HPDE6-E6E7 (cell line): ENCODE results near the gene NLRP1.
"Not testable (repeated sequence)": the region's sequence is repeated elsewhere in the genome, so short reads cannot be mapped to it uniquely, and the experiment has no call there.

Experiments
- DNase-seq: peaks from one replicate; pipeline ENCODE4 v3.0.0; 2011; ENCODE audit warnings: missing footprints; ENCODE audit errors: extremely low spot score

NLRP1 gene

GRCh38 chr17:5587438-5588032 is 3.2 kb upstream of the NLRP1 start:
- no peak for DNase-seq

GRCh38 chr17:5585836-5586521 is 1.7 kb upstream of the NLRP1 start:
- DNase-seq: no peak

GRCh38 chr17:5585287-5585794 is 1.0 kb upstream of the NLRP1 start:
- no peak for DNase-seq

GRCh38 chr17:5583426-5584382 is 605 bp downstream of the NLRP1 start:
- no peak for DNase-seq

- DNase-seq: no peak
These were observed 1.8 kb downstream of the NLRP1 start for GRCh38 chr17:5582209-5583185.

- DNase-seq: no peak
These were observed 2.7 kb downstream of the NLRP1 start for GRCh38 chr17:5581655-5582054.

- no peak for DNase-seq
These were observed 3.3 kb downstream of the NLRP1 start for GRCh38 chr17:5580969-5581368.

- DNase-seq: no peak
These were observed 3.9 kb downstream of the NLRP1 start for GRCh38 chr17:5580367-5580766.

- not testable (repeated sequence) for DNase-seq
These were observed 5.5 kb downstream of the NLRP1 start for GRCh38 chr17:5578768-5579167.

GRCh38 chr17:5573017-5573416 is 11.3 kb downstream of the NLRP1 start:
- not testable (repeated sequence) for DNase-seq

- DNase-seq: no peak
These were observed 13.0 kb downstream of the NLRP1 start for GRCh38 chr17:5571281-5571680.

- DNase-seq: no peak
These were observed 18.5 kb downstream of the NLRP1 start for GRCh38 chr17:5565808-5566207.

GRCh38 chr17:5563456-5563855 is 20.9 kb downstream of the NLRP1 start:
- no peak for DNase-seq

- no peak for DNase-seq
These were observed 21.5 kb downstream of the NLRP1 start for GRCh38 chr17:5562661-5563360.

- no peak for DNase-seq
These were observed 22.4 kb downstream of the NLRP1 start for GRCh38 chr17:5561736-5562571.

GRCh38 chr17:5560361-5560988 is 23.8 kb downstream of the NLRP1 start:
- no peak for DNase-seq

GRCh38 chr17:5558815-5559785 is 25.2 kb downstream of the NLRP1 start:
- DNase-seq: no peak

- no peak for DNase-seq
These were observed 26.3 kb downstream of the NLRP1 start for GRCh38 chr17:5557990-5558389.
